HepG2 (cell line): ENCODE measurements around the gene NCAPD2. TPM values are rescaled to one million over a fixed set of nuclear protein-coding genes. Genes with fewer than 3 reads are reported as not detected.

Experiments used
- ELF4 ChIP-seq: sonication (generic); formaldehyde crosslinking; IDR thresholded peaks from 2 replicates; pipeline ENCODE4 v1.5.0; 2020; ENCODE audit warnings: missing genetic modification reagents, mild to moderate bottlenecking, moderate library complexity, borderline replicate concordance
- ETV6 ChIP-seq: sonication (generic); formaldehyde crosslinking; conservative IDR thresholded peaks from 2 replicates; pipeline ENCODE4 v1.4.0; 2020; ENCODE audit warnings: missing genetic modification reagents
- MBD4 ChIP-seq: IDR thresholded peaks from 2 replicates; pipeline ENCODE4 v1.6.1; 2012; ENCODE audit warnings: low read length, inconsistent platforms, borderline replicate concordance
- MED1 ChIP-seq: sonication (generic); formaldehyde crosslinking; IDR thresholded peaks from 2 replicates; pipeline ENCODE4 v1.4.0; 2020; ENCODE audit warnings: missing genetic modification reagents
- NFIC ChIP-seq: IDR thresholded peaks from 2 replicates; pipeline ENCODE4 v1.6.1; 2012; ENCODE audit warnings: mild to moderate bottlenecking, low read length, inconsistent platforms
- PHF21A ChIP-seq: sonication (generic); formaldehyde crosslinking; IDR thresholded peaks from 2 replicates; pipeline ENCODE4 v1.5.0; 2020; ENCODE audit warnings: mild to moderate bottlenecking, missing genetic modification reagents
- POGZ ChIP-seq: sonication (generic); formaldehyde crosslinking; IDR thresholded peaks from 2 replicates; pipeline ENCODE4 v1.4.0; 2020; ENCODE audit warnings: mild to moderate bottlenecking, missing genetic modification reagents
- POLR2AphosphoS5 ChIP-seq: IDR thresholded peaks from 2 replicates; pipeline ENCODE4 v1.6.1; 2012; ENCODE audit warnings: low read depth, low read length
- SAFB2 ChIP-seq: sonication (generic); formaldehyde crosslinking; IDR thresholded peaks from 2 replicates; pipeline ENCODE4 v1.5.1; 2020; ENCODE audit warnings: missing genetic modification reagents, low read depth, mild to moderate bottlenecking, borderline replicate concordance
- SPEN ChIP-seq: sonication (generic); formaldehyde crosslinking; IDR thresholded peaks from 2 replicates; pipeline ENCODE4 v1.5.1; 2020; ENCODE audit warnings: low read depth, mild to moderate bottlenecking, missing genetic modification reagents
- TCF12 ChIP-seq, 2 experiments: fragments of 450-650 bp in 1 of 2; sonication (generic) in 1 of 2; formaldehyde crosslinking in 1 of 2; IDR thresholded peaks; 2 replicates each; pipeline versions ENCODE4 v1.6.1 to v1.8.0; 2017 to 2022; ENCODE audit warnings: antibody characterized with exemption in 1 of 2, mild to moderate bottlenecking in 1 of 2, missing genetic modification reagents in 1 of 2, moderate library complexity in 1 of 2
- ZNF766 ChIP-seq: sonication (generic); formaldehyde crosslinking; IDR thresholded peaks from 2 replicates; pipeline ENCODE4 v1.5.0; 2020; ENCODE audit warnings: missing genetic modification reagents, borderline replicate concordance
- ZNF780A ChIP-seq: sonication (generic); formaldehyde crosslinking; IDR thresholded peaks from 2 replicates; pipeline ENCODE4 v1.8.0; 2022; ENCODE audit warnings: mild to moderate bottlenecking, missing genetic modification reagents, moderate library complexity
- ZNF788 ChIP-seq: sonication (generic); formaldehyde crosslinking; IDR thresholded peaks from 2 replicates; pipeline ENCODE4 v1.5.0; 2020; ENCODE audit warnings: mild to moderate bottlenecking, missing genetic modification reagents, borderline replicate concordance
- polyA plus RNA-seq, 8 experiments: library from polyadenylated mRNA; depleted of rRNA in 3 of 8; stranded (reverse) in 7 of 8; unstranded in 1 of 8; fragments of >200 nt; fragmentation: Illumina TruSeq in 4 of 8; extraction: Trizol in 4 of 8; gene quantifications; 2 replicates each; pipeline versions ENCODE4 v1.2.1 to v1.2.3, GENCODE V29; 2011 to 2016; ENCODE audit warnings: low read depth in 4 of 8, missing spikeins in 1 of 8, mixed read lengths in 1 of 8; ENCODE audit not compliant: insufficient read depth in 1 of 8
- total RNA-seq, 5 experiments: library from RNA; depleted of rRNA; stranded (reverse); fragments of >200 nt; fragmentation: Illumina TruSeq; extraction: Trizol; gene quantifications; 2 replicates each; pipeline ENCODE4 v1.2.3, GENCODE V29; 2016; ENCODE audit warnings: low read depth in 1 of 5
- TF ChIP-seq, protein P1 (sequence below), 2 experiments: sonication (generic) in 1 of 2; formaldehyde crosslinking in 1 of 2; IDR thresholded peaks; 2 replicates each; pipeline versions ENCODE4 v1.5.1 to v1.6.1; 2011 to 2020; ENCODE audit warnings: borderline replicate concordance in 1 of 2, low read depth in 1 of 2, low read length in 1 of 2, mild to moderate bottlenecking in 1 of 2, missing genetic modification reagents in 1 of 2, moderate library complexity in 1 of 2
- TF ChIP-seq, protein P2 (sequence below): sonication (generic); formaldehyde crosslinking; IDR thresholded peaks from 2 replicates; pipeline ENCODE4 v1.5.0; 2020; ENCODE audit warnings: mild to moderate bottlenecking, missing genetic modification reagents, borderline replicate concordance
- TF ChIP-seq, protein P3 (sequence below): sonication (generic); formaldehyde crosslinking; conservative IDR thresholded peaks from 2 replicates; pipeline ENCODE4 v1.4.0; 2020; ENCODE audit warnings: missing genetic modification reagents
- TF ChIP-seq, protein P4 (sequence below): IDR thresholded peaks from 2 replicates; pipeline ENCODE4 v1.6.1; 2016; ENCODE audit warnings: missing genetic modification reagents, missing compliant biosample characterization
- TF ChIP-seq, protein P5 (sequence below): sonication (generic); formaldehyde crosslinking; IDR thresholded peaks from 2 replicates; pipeline ENCODE4 v1.4.0; 2020; ENCODE audit warnings: low read depth, mild to moderate bottlenecking, missing genetic modification reagents

The NCAPD2 gene
- total and polyA plus RNA-seq, 2 of the 13 experiments (the other 11 are each of a cell fraction or from before 2014, with no cell fraction given) = 51.1 to 65.6 TPM

DNA sequence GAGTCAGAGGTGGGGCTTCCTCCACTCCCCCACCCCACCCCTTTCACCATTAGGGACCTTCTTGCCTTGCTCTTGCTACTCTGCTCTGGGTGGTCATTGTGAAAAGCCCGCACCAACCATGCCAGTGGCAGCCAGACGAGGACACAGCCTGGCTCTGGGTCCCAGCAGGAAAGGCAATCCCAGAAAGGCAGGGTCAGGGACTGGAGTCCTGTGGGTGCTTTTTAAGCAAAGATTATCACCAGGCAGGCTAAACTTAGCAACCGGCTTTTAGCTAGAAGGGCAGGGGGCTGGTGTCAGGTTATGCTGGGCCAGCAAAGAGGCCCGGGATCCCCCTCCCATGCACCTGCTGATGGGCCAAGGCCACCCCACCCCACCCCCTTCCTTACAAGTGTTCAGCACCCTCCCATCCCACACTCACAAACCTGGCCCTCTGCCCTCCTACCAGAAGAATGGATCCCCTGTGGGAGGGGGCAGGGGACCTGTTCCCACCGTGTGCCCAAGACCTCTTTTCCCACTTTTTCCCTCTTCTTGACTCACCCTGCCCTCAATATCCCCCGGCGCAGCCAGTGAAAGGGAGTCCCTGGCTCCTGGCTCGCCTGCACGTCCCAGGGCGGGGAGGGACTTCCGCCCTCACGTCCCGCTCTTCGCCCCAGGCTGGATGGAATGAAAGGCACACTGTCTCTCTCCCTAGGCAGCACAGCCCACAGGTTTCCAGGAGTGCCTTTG lies 39.2 kb downstream of the NCAPD2 start (continued):
- TF ChIP-seq, protein P1, sequence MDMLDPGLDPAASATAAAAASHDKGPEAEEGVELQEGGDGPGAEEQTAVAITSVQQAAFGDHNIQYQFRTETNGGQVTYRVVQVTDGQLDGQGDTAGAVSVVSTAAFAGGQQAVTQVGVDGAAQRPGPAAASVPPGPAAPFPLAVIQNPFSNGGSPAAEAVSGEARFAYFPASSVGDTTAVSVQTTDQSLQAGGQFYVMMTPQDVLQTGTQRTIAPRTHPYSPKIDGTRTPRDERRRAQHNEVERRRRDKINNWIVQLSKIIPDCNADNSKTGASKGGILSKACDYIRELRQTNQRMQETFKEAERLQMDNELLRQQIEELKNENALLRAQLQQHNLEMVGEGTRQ (IDR thresholded peaks at IDR 0.05; ENCODE audit: low read depth, low read length) = no peak
- TF ChIP-seq, protein P1 (CRISPR knock-in tag; IDR thresholded peaks at IDR 0.05; ENCODE audit: borderline replicate concordance) = no peak
- TF ChIP-seq, protein P2, sequence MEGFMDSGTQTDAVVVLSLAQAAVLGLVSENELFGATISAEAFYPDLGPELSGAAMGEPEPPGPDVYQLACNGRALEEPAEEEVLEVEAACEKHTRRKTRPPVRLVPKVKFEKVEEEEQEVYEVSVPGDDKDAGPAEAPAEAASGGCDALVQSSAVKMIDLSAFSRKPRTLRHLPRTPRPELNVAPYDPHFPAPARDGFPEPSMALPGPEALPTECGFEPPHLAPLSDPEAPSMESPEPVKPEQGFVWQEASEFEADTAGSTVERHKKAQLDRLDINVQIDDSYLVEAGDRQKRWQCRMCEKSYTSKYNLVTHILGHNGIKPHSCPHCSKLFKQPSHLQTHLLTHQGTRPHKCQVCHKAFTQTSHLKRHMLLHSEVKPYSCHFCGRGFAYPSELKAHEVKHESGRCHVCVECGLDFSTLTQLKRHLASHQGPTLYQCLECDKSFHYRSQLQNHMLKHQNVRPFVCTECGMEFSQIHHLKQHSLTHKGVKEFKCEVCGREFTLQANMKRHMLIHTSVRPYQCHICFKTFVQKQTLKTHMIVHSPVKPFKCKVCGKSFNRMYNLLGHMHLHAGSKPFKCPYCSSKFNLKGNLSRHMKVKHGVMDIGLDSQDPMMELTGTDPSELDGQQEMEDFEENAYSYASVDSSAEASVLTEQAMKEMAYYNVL (CRISPR knock-in tag) = no peak
- TF ChIP-seq SAFB2 (0 out of 2 replicates have a peak, but pooled peaks have one; percentile 6), PHF21A (CRISPR knock-in tag) (peak; percentile 36; the same call in 1 of the 2 replicates), ZNF780A (CRISPR knock-in tag) (0 out of 2 replicates have a peak, but pooled peaks have one; percentile 0), ETV6 (no peak), MBD4 (0 out of 2 replicates have a peak, but pooled peaks have one; percentile 8), POLR2AphosphoS5 (peak; percentile 83), SPEN (CRISPR knock-in tag) (no peak), MED1 (CRISPR knock-in tag) (peak; percentile 64; the same call in 1 of the 2 replicates), ELF4 (CRISPR knock-in tag) (no peak), TCF12 (IDR thresholded peaks at IDR 0.05) (no peak), TCF12 (CRISPR knock-in tag; IDR thresholded peaks at IDR 0.05) (0 out of 2 replicates have a peak, but pooled peaks have one; percentile 18), ZNF766 (CRISPR knock-in tag) (peak; percentile 8; the same call in 1 of the 2 replicates), ZNF788 (CRISPR knock-in tag) (peak; percentile 34; the same call in 1 of the 2 replicates), NFIC (no peak), POGZ (peak; percentile 14)
- TF ChIP-seq, protein P3, sequence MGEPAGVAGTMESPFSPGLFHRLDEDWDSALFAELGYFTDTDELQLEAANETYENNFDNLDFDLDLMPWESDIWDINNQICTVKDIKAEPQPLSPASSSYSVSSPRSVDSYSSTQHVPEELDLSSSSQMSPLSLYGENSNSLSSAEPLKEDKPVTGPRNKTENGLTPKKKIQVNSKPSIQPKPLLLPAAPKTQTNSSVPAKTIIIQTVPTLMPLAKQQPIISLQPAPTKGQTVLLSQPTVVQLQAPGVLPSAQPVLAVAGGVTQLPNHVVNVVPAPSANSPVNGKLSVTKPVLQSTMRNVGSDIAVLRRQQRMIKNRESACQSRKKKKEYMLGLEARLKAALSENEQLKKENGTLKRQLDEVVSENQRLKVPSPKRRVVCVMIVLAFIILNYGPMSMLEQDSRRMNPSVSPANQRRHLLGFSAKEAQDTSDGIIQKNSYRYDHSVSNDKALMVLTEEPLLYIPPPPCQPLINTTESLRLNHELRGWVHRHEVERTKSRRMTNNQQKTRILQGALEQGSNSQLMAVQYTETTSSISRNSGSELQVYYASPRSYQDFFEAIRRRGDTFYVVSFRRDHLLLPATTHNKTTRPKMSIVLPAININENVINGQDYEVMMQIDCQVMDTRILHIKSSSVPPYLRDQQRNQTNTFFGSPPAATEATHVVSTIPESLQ (CRISPR knock-in tag) = no peak; the same call in 1 of the 2 replicates
- TF ChIP-seq, protein P4, sequence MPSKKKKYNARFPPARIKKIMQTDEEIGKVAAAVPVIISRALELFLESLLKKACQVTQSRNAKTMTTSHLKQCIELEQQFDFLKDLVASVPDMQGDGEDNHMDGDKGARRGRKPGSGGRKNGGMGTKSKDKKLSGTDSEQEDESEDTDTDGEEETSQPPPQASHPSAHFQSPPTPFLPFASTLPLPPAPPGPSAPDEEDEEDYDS (CRISPR knock-in tag) = peak; percentile 80
- TF ChIP-seq, protein P5, sequence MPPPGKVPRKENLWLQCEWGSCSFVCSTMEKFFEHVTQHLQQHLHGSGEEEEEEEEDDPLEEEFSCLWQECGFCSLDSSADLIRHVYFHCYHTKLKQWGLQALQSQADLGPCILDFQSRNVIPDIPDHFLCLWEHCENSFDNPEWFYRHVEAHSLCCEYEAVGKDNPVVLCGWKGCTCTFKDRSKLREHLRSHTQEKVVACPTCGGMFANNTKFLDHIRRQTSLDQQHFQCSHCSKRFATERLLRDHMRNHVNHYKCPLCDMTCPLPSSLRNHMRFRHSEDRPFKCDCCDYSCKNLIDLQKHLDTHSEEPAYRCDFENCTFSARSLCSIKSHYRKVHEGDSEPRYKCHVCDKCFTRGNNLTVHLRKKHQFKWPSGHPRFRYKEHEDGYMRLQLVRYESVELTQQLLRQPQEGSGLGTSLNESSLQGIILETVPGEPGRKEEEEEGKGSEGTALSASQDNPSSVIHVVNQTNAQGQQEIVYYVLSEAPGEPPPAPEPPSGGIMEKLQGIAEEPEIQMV (CRISPR knock-in tag) = no peak
